ENCODE results near the gene SPR. TPM values are rescaled to one million over a fixed set of nuclear protein-coding genes. Genes with fewer than 3 reads are reported as not detected.

SPR gene
- total RNA-seq: 10.9 and 11.2 TPM in 2 replicates

GRCh38 chr2:72887032-72887739 lies at the start of gene SPR:
TSS of gene SPR (plus strand) at chr2:72887408. CDS start at chr2:72887433, 25 bp downstream.
- intact Hi-C loops (cut with micrococcal nuclease): loop anchor here (1.0 to 2.0 kb wide), 3 partner anchors 25 to 184 kb away; partner anchors contain the start of gene SFXN5
- peak within 1 kb of the TSS; percentile 81 for H3K4me3 Mint-ChIP-seq
- H3K27me3 Mint-ChIP-seq (ENCODE audit: insufficient read depth): peaks cover 45% of the 10 kb centered on the region
- H3K36me3 Mint-ChIP-seq (ENCODE audit: low read depth): no peaks in the 10 kb centered on the region
- peak; percentile 48 for DNase-seq (ENCODE audit: low spot score)
- H3K27ac Mint-ChIP-seq: no peak within 1 kb of the TSS
- no peaks in the 10 kb centered on the region for H3K9me3 Mint-ChIP-seq
- H3K4me1 Mint-ChIP-seq (ENCODE audit: low read depth): no peaks in the 10 kb centered on the region

DNA sequence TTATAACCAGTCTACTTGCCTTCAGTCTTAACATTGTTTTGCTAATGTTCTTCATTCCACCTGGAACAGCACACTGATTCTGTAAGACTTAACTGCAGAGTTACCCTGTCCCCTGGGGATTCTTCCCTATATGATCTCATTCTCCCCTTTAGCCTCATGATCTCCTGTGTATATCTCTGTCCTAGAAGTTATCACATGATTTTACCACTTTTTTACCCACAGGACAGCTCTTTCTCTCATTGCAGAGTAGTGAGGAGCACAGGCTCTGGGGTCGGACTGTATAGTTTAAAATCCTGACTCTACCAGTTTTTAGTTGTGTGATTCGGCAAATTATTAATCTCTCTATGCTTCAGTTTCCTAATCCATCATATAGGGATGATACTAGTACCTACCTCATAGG lies 47.1 kb upstream of the SPR start:
- DNase-seq (ENCODE audit: low spot score): no peak
- H3K4me1 Mint-ChIP-seq (ENCODE audit: low read depth): no peaks in the 10 kb centered on the region
- no peak overlapping the region for H3K27ac Mint-ChIP-seq
- intact Hi-C loops (cut with micrococcal nuclease): no loop called here
- no peak overlapping the region for H3K4me3 Mint-ChIP-seq
- H3K9me3 Mint-ChIP-seq: no peaks in the 10 kb centered on the region
- H3K36me3 Mint-ChIP-seq (ENCODE audit: low read depth): no peaks in the 10 kb centered on the region
- H3K27me3 Mint-ChIP-seq (ENCODE audit: insufficient read depth): peaks cover 9% of the 10 kb centered on the region

DNA sequence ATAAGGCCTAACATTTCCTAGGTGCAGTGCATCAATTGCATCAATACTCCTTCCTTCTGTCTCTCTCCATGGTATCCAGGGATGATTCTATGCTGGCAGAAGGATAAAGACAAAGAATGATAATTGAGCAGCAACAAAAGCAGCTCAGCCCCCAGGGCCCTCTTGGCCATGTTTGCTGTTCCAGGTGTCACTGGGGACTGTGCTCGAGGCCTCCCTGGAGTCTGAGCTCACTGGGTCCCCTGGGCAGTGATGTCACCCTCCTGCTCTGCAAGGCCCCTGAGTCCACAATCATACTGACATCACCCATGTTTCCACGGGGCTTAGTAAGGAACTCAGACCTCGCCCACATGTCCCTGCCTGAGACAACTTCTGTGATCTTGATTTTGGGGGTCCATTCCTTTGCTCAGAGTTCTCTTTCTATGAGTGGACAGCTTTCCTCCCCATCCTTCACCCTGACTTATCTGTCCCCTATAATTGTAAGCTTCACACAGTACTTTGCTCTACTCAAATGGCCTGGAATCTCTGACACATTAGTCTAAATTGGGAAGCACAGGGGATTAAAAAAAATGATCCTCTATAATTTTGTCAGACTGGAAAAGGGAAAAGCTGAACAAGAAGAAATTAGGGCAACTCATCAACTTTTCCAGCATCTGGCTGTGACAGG lies 45.6 kb upstream of the SPR start:
- DNase-seq (ENCODE audit: low spot score): no peak
- H3K27me3 Mint-ChIP-seq (ENCODE audit: insufficient read depth): peaks cover 9% of the 10 kb centered on the region
- no peak overlapping the region for H3K4me3 Mint-ChIP-seq
- H3K27ac Mint-ChIP-seq: no peak overlapping the region
- H3K9me3 Mint-ChIP-seq: no peaks in the 10 kb centered on the region
- no peaks in the 10 kb centered on the region for H3K4me1 Mint-ChIP-seq (ENCODE audit: low read depth)
- H3K36me3 Mint-ChIP-seq (ENCODE audit: low read depth): no peaks in the 10 kb centered on the region
- intact Hi-C loops (cut with micrococcal nuclease): no loop called here

DNA sequence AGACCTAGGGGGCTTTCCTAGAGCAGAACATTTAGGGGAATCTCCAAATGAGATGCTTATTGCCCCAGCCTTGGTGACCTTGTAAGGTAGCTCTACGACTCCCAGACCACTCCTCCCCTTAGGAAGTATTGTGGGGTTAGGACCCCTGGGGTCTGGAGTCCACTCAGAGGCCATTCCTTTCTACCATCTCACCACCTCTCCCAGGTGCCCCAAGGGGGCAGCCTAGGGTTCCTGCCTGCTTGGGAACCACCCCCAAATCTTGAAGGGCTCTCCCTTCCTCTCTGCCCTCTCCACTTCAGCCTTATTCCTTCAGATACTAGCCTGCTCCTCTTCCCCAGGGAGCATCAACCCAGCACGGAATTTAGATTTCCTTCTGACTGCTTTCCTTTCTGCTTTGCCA lies 43.9 kb upstream of the SPR start:
- H3K36me3 Mint-ChIP-seq (ENCODE audit: low read depth): no peaks in the 10 kb centered on the region
- no peaks in the 10 kb centered on the region for H3K4me1 Mint-ChIP-seq (ENCODE audit: low read depth)
- H3K27me3 Mint-ChIP-seq (ENCODE audit: insufficient read depth): peaks cover 9% of the 10 kb centered on the region
- H3K4me3 Mint-ChIP-seq: no peak overlapping the region
- no peaks in the 10 kb centered on the region for H3K9me3 Mint-ChIP-seq
- intact Hi-C loops (cut with micrococcal nuclease): no loop called here
- H3K27ac Mint-ChIP-seq: no peak overlapping the region
- no peak for DNase-seq (ENCODE audit: low spot score)

- no peaks in the 10 kb centered on the region for H3K36me3 Mint-ChIP-seq (ENCODE audit: low read depth)
These were observed 40.8 kb upstream of the SPR start for GRCh38 chr2:72846171-72847095.

DNA sequence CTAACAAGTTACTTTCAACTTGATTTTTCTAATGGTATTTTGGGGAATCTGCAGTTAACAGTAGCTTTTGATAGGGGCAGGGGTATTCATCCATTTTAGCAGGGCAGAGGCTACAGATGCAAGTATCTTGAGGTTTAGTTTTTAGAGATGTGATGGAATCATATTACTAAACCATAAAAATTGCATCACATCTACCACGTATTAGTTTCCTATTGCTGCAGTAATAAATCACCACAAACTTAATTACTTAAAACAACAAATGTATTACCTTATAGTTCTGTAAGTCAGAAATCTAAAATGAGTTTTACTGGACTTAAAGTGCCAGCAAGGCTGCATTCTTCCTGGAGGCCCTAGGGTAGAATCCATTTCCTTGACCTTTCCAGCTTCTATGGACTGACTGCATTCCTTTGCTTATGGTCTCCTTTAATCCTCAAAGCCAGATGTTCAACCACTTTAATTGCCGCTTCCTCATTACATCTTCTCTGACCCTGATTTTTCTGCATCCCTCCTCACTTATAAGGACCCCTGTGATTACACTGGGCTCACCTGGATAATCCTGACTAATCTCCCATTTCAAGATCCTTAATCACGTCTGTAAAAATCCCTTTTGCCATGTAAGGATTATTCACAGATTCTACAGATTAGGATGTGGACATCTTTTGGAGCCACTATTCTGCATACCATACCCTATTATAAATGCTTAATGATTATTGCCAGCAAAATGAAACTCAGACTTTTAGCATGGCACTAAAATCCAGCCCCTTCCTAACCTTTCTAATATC lies 39.5 kb upstream of the SPR start:
- H3K27ac Mint-ChIP-seq: no peak overlapping the region
- DNase-seq (ENCODE audit: low spot score): no peak
- no peaks in the 10 kb centered on the region for H3K9me3 Mint-ChIP-seq
- no peaks in the 10 kb centered on the region for H3K4me1 Mint-ChIP-seq (ENCODE audit: low read depth)
- H3K36me3 Mint-ChIP-seq (ENCODE audit: low read depth): no peaks in the 10 kb centered on the region
- peaks cover 2% of the 10 kb centered on the region for H3K27me3 Mint-ChIP-seq (ENCODE audit: insufficient read depth)
- no peak overlapping the region for H3K4me3 Mint-ChIP-seq
- intact Hi-C loops (cut with micrococcal nuclease): no loop called here

More at GRCh38 chr2:72846171-72847095, 40.8 kb upstream of the SPR start:
- Mint-ChIP-seq H3K27me3 (ENCODE audit: insufficient read depth) (peaks cover 3% of the 10 kb centered on the region), H3K9me3 (no peaks in the 10 kb centered on the region), H3K4me1 (ENCODE audit: low read depth) (no peaks in the 10 kb centered on the region), H3K27ac (no peak overlapping the region), H3K4me3 (no peak overlapping the region)
- intact Hi-C loops (cut with micrococcal nuclease): no loop called here
- DNase-seq (ENCODE audit: low spot score): no peak

DNA sequence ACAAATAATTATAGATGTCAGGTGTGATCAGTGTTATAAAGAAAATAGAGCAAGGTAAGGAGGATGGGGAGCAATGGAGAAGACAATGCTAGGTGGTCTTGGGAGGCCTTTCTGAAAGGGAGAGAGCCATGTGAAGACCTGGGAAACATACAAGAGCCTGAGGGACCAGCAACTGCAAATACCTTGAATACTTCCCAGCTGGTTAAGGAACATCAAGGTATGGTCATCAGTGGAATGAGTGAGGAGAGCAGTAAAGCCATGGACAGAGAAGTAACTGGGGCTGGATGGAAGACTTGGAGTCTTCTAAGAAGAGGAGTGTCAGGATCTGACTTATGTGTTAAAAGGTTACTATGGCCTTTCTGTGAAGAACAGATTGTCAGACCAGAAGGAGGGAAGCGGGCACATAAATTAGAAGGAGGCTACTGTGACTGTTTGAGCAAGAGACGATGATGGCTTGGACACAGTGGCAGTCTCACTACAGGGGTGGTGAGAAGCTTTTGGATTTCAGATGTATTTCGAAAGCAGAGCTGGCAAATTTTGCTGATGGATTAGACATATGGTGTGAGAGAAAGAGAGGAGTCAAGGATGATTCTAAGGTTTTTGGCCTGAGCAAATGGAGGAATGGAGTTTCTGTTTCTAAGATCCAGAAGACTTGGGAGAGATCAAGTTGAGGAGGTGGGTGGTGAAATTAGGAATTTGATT lies 38.6 kb upstream of the SPR start:
- no peaks in the 10 kb centered on the region for H3K9me3 Mint-ChIP-seq
- no peaks in the 10 kb centered on the region for H3K4me1 Mint-ChIP-seq (ENCODE audit: low read depth)
- peaks cover 2% of the 10 kb centered on the region for H3K27me3 Mint-ChIP-seq (ENCODE audit: insufficient read depth)
- DNase-seq (ENCODE audit: low spot score): no peak
- no peak overlapping the region for H3K27ac Mint-ChIP-seq
- no peaks in the 10 kb centered on the region for H3K36me3 Mint-ChIP-seq (ENCODE audit: low read depth)
- intact Hi-C loops (cut with micrococcal nuclease): no loop called here
- H3K4me3 Mint-ChIP-seq: no peak overlapping the region

DNA sequence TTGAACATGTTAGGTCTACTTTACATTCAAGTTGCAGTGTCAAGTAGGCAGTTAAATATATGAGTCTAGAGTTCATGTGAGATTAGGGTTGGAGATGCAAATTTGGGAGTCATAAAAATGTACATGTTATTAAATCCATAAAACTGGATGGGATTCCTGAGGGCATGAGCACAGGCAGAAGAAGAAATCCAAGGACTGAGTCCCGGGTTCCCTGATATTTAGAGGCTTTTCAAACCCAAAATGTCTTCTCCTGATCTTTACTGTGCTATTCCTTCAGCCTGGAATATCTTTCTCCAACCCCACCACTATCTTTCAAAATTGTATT lies 38.1 kb upstream of the SPR start:
- no peaks in the 10 kb centered on the region for H3K4me1 Mint-ChIP-seq (ENCODE audit: low read depth)
- H3K27me3 Mint-ChIP-seq (ENCODE audit: insufficient read depth): peaks cover 2% of the 10 kb centered on the region
- no peak overlapping the region for H3K27ac Mint-ChIP-seq
- no peaks in the 10 kb centered on the region for H3K9me3 Mint-ChIP-seq
- no peak for DNase-seq (ENCODE audit: low spot score)
- no peak overlapping the region for H3K4me3 Mint-ChIP-seq
- intact Hi-C loops (cut with micrococcal nuclease): no loop called here
- H3K36me3 Mint-ChIP-seq (ENCODE audit: low read depth): no peaks in the 10 kb centered on the region

DNA sequence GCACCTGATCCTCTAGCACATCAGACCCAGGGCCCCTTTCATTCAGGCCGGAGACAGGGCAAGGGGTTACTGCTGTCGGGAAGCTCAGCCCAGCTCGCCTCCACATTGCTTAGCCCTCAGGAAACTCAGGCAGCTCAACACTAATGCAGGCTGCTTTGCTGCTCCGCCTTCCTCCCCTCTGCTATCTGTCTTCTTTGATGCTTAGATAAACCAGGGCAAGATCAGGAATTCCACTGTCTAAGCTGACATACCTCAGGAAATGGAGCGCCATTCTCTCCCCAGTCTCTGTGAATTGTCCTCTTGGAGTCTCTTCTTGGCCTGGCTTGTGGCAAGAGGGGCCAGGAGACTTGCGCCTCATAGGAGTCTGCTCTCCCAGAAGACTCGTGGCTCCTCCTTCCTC lies 35.9 kb upstream of the SPR start:
- intact Hi-C loops (cut with micrococcal nuclease): no loop called here
- Mint-ChIP-seq H3K36me3 (ENCODE audit: low read depth) (no peaks in the 10 kb centered on the region), H3K27ac (no peak overlapping the region), H3K4me3 (no peak overlapping the region), H3K4me1 (ENCODE audit: low read depth) (no peaks in the 10 kb centered on the region), H3K9me3 (no peaks in the 10 kb centered on the region), H3K27me3 (ENCODE audit: insufficient read depth) (peaks cover 2% of the 10 kb centered on the region)
- no peak for DNase-seq (ENCODE audit: low spot score)

GRCh38 chr2:72859831-72860262 lies 27.4 kb upstream of the SPR start:
- intact Hi-C loops (cut with micrococcal nuclease): loop anchor here (1.0 to 10.0 kb wide), 2 partner anchors 54 to 935 kb away; no protein-coding TSS in a partner anchor
- H3K27me3 Mint-ChIP-seq (ENCODE audit: insufficient read depth): peaks cover 32% of the 10 kb centered on the region

GRCh38 chr2:72862239-72862988 lies 24.8 kb upstream of the SPR start:
- Mint-ChIP-seq H3K27me3 (ENCODE audit: insufficient read depth) (peaks cover 29% of the 10 kb centered on the region), H3K4me1 (ENCODE audit: low read depth) (peaks cover 15% of the 10 kb centered on the region), H3K36me3 (ENCODE audit: low read depth) (no peaks in the 10 kb centered on the region), H3K4me3 (peak overlapping the region; percentile 54), H3K9me3 (no peaks in the 10 kb centered on the region), H3K27ac (no peak overlapping the region)
- DNase-seq (ENCODE audit: low spot score): peak; percentile 80
- intact Hi-C loops (cut with micrococcal nuclease): loop anchor here (1.0 to 10.0 kb wide), 5 partner anchors 25 to 938 kb away; partner anchors contain the start of genes EXOC6B and SPR

More at GRCh38 chr2:72859831-72860262, 27.4 kb upstream of the SPR start:
- Mint-ChIP-seq H3K36me3 (ENCODE audit: low read depth) (no peaks in the 10 kb centered on the region), H3K4me1 (ENCODE audit: low read depth) (peaks cover 15% of the 10 kb centered on the region), H3K4me3 (no peak overlapping the region), H3K27ac (no peak overlapping the region), H3K9me3 (no peaks in the 10 kb centered on the region)
- DNase-seq (ENCODE audit: low spot score): peak; percentile 29

Measured in activated T-helper 1 cell treated with anti-CD3 and anti-CD28 coated beads, Interleukin-12 subunit alpha, Interleukin-12 subunit beta, Interleukin-2, Interleukin-4 antibody, amounts not matched to agents 30 ng/mL and 10 ng/mL and 1 ng/mL, durations not matched to agents 14 hours and 24 hours and 36 hours (primary cell).